ENCODE results near the gene IL15RA.

DNA sequence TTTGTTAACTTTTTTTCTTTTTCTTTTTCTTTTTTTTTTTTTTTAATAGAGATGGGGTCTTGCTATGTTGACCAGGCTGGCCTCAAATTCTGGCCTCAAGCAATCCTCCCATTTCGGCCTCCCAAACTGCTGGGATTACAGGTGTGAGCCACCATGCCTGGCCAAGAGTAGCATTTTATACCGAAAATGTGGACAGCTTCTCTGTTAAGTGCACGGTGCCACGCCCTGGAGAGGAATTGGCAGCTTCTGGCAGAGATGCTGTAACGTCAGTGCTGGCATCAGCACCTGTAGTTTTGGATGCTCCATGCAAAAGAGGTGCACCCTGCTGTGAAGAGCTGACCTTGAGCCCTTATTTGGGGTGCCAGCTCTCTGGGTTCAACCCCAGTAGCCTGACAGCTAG, 18.2 kb downstream of the IL15RA start:
- TF ChIP-seq, protein P1, sequence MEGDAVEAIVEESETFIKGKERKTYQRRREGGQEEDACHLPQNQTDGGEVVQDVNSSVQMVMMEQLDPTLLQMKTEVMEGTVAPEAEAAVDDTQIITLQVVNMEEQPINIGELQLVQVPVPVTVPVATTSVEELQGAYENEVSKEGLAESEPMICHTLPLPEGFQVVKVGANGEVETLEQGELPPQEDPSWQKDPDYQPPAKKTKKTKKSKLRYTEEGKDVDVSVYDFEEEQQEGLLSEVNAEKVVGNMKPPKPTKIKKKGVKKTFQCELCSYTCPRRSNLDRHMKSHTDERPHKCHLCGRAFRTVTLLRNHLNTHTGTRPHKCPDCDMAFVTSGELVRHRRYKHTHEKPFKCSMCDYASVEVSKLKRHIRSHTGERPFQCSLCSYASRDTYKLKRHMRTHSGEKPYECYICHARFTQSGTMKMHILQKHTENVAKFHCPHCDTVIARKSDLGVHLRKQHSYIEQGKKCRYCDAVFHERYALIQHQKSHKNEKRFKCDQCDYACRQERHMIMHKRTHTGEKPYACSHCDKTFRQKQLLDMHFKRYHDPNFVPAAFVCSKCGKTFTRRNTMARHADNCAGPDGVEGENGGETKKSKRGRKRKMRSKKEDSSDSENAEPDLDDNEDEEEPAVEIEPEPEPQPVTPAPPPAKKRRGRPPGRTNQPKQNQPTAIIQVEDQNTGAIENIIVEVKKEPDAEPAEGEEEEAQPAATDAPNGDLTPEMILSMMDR (IDR thresholded peaks at IDR 0.05; ENCODE audit: low read depth, low read length, poor library complexity, severe bottlenecking) = no peak
- no peak for TF ChIP-seq EZH2phosphoT487 (IDR thresholded peaks at IDR 0.05; ENCODE audit: borderline replicate concordance, low read length)

Data from DOHH2 (cell line).